IMR-90 (cell line): ENCODE data around the gene SEZ6L. TPM values are rescaled to one million over a fixed set of nuclear protein-coding genes. Genes with fewer than 3 reads are reported as not detected.

Experiments used
- ATAC-seq: fragments of 200-7000 bp; cut with Tn5 transposase; 2 replicates; pipeline ENCODE4 v1.9.1; 2020; ENCODE audit warnings: low read depth, mild to moderate bottlenecking, moderate library complexity
- BruUV-seq: library from RNA; stranded (reverse); fragments of 400-500 nt; replicated peaks from 2 replicates; lab custom pipeline; 2021; lab: Mats Ljungman, UMichigan
- CTCF ChIA-PET: fragments of 300-600 bp; formaldehyde crosslinking; extraction: SDS; loops from one replicate; lab custom pipeline; 2021; ENCODE audit warnings: antibody characterized with exemption; lab: Yijun Ruan, JAX
- POLR2A ChIA-PET: fragments of 300-600 bp; sonication (Branson Sonifier 250); formaldehyde crosslinking; loops from one replicate; lab custom pipeline; 2022; ENCODE audit warnings: antibody characterized with exemption; ENCODE audit not compliant: unreplicated experiment; lab: Charles Lee
- DNase-seq: peaks from one replicate; pipeline ENCODE4 v3.0.0; 2013
- H2AFZ ChIP-seq: replicated peaks from 2 replicates; pipeline ENCODE3; 2013; ENCODE audit warnings: low read length, mild to moderate bottlenecking; ENCODE audit not compliant: poor library complexity
- H2AK5ac ChIP-seq: 2 replicates; pipeline ENCODE4 v1.6.1; 2013; ENCODE audit warnings: low read depth, low read length, inconsistent platforms
- H2AK9ac ChIP-seq: replicated peaks from 2 replicates; pipeline ENCODE3; 2013; ENCODE audit warnings: mild to moderate bottlenecking, low read depth, low read length, moderate library complexity; ENCODE audit not compliant: poor library complexity
- H2BK120ac ChIP-seq: 2 replicates; pipeline ENCODE4 v1.6.1; 2013; ENCODE audit warnings: low read depth, low read length, inconsistent platforms
- H2BK15ac ChIP-seq: 3 replicates; pipeline ENCODE4 v1.6.1; 2013; ENCODE audit warnings: low read depth, low read length, inconsistent platforms
- H2BK20ac ChIP-seq: 2 replicates; pipeline ENCODE4 v1.6.1; 2013; ENCODE audit warnings: low read depth, mild to moderate bottlenecking, inconsistent platforms, low read length, moderate library complexity
- H2BK5ac ChIP-seq: 2 replicates; pipeline ENCODE4 v1.6.1; 2013; ENCODE audit warnings: mild to moderate bottlenecking, low read depth, low read length, inconsistent platforms; ENCODE audit not compliant: poor library complexity, severe bottlenecking
- H3K14ac ChIP-seq: replicated peaks from 2 replicates; pipeline ENCODE4 v1.6.1; 2013; ENCODE audit warnings: low read depth, low read length, inconsistent platforms
- H3K18ac ChIP-seq: 2 replicates; pipeline ENCODE4 v1.6.1; 2013; ENCODE audit warnings: low read depth, low read length, control low read depth
- H3K23ac ChIP-seq: 2 replicates; pipeline ENCODE4 v1.6.1; 2013; ENCODE audit warnings: low read depth, low read length, inconsistent platforms
- H3K27ac ChIP-seq: 2 replicates; pipeline ENCODE4 v1.5.1; 2013; ENCODE audit warnings: mild to moderate bottlenecking, control low read depth, low read length; ENCODE audit not compliant: insufficient read depth
- H3K27me3 ChIP-seq: 2 replicates; pipeline ENCODE4 v1.6.1; 2013; ENCODE audit warnings: low read length; ENCODE audit not compliant: control insufficient read depth, insufficient read depth
- H3K36me3 ChIP-seq: 2 replicates; pipeline ENCODE4 v1.6.1; 2013; ENCODE audit warnings: low read length, mixed read lengths; ENCODE audit not compliant: control insufficient read depth, insufficient read depth
- H3K4ac ChIP-seq: 2 replicates; pipeline ENCODE4 v1.6.1; 2013; ENCODE audit warnings: low read depth, low read length, inconsistent platforms
- H3K4me1 ChIP-seq: 2 replicates; pipeline ENCODE4 v1.6.1; 2013; ENCODE audit warnings: low read length, mixed read lengths; ENCODE audit not compliant: control insufficient read depth, insufficient read depth
- H3K4me2 ChIP-seq: 2 replicates; pipeline ENCODE4 v1.6.1; 2013; ENCODE audit warnings: low read depth, mild to moderate bottlenecking, control low read depth, low read length, moderate library complexity
- H3K4me3 ChIP-seq: 2 replicates; pipeline ENCODE4 v1.5.1; 2013; ENCODE audit warnings: low read depth, mild to moderate bottlenecking, control low read depth, low read length, moderate library complexity; ENCODE audit not compliant: insufficient read depth
- H3K56ac ChIP-seq: 2 replicates; pipeline ENCODE4 v1.6.1; 2013; ENCODE audit warnings: low read length, inconsistent platforms; ENCODE audit not compliant: insufficient read depth; ENCODE audit errors: extremely low read depth
- H3K79me1 ChIP-seq, 2 experiments: 2 replicates each; pipeline ENCODE4 v1.6.1; 2013; ENCODE audit warnings: low read length in 2 of 2, inconsistent platforms in 1 of 2, low read depth in 1 of 2
- H3K9ac ChIP-seq: 2 replicates; pipeline ENCODE4 v1.6.1; 2013; ENCODE audit warnings: low read depth, low read length, control low read depth
- H3K9me1 ChIP-seq: 2 replicates; pipeline ENCODE4 v1.6.1; 2013; ENCODE audit warnings: low read length, inconsistent platforms; ENCODE audit not compliant: insufficient read depth
- H3K9me3 ChIP-seq: 2 replicates; pipeline ENCODE4 v1.6.1; 2013; ENCODE audit warnings: low read length; ENCODE audit not compliant: control insufficient read depth, insufficient read depth
- H4K20me1 ChIP-seq: 2 replicates; pipeline ENCODE4 v1.6.1; 2013; ENCODE audit warnings: low read length, inconsistent platforms; ENCODE audit not compliant: insufficient read depth
- H4K5ac ChIP-seq: 2 replicates; pipeline ENCODE4 v1.6.1; 2013; ENCODE audit warnings: mild to moderate bottlenecking, low read depth, low read length, control low read depth
- H4K8ac ChIP-seq, 2 experiments: 2 replicates each; pipeline ENCODE4 v1.6.1; 2013; ENCODE audit warnings: low read depth in 2 of 2, low read length in 2 of 2, control low read depth in 1 of 2, inconsistent platforms in 1 of 2
- H4K91ac ChIP-seq: 2 replicates; pipeline ENCODE4 v1.6.1; 2013; ENCODE audit warnings: low read depth, low read length, inconsistent platforms; ENCODE audit not compliant: insufficient read depth
- CEBPB ChIP-seq: IDR thresholded peaks from 2 replicates; pipeline ENCODE4 v1.6.1; 2012; ENCODE audit warnings: low read depth, low read length, improper control_type of control experiment
- RFX5 ChIP-seq: IDR thresholded peaks from 2 replicates; pipeline ENCODE4 v1.8.0; 2012; ENCODE audit warnings: low read depth, mild to moderate bottlenecking, low read length, moderate library complexity
- WGBS, 2 experiments: methylation state at CpG; one replicate each; pipeline versions ENCODE4 v1.1.5 to v1.1.7; 2013; ENCODE audit warnings: missing lambda C conversion rate in 2 of 2; ENCODE audit not compliant: insufficient read length in 1 of 2; ENCODE audit errors: extremely low coverage in 2 of 2; 5-methylcytosine and 5-hydroxymethylcytosine counted together
- dilution Hi-C: fragments of 300-500 bp; cut with HindIII; formaldehyde crosslinking; loops from one replicate; pipeline ENCODE4 v1.14.3; 2018; ENCODE audit warnings: low sequenced_read_pairs; ENCODE audit not compliant: unreplicated experiment
- in situ Hi-C: fragments of 300-500 bp; cut with MboI; formaldehyde crosslinking; loops from 3 replicates; pipeline ENCODE4 v1.14.3; 2019; ENCODE audit warnings: low sequenced_read_pairs, inconsistent platforms, mixed read lengths
- intact Hi-C: fragments of 100-400 bp; cut with micrococcal nuclease; formaldehyde crosslinking; loops from 2 replicates; pipeline ENCODE4 v1.10.0; 2022
- microRNA-seq, 2 experiments: library from miRNA; stranded (forward) in 1 of 2; unstranded in 1 of 2; fragments of 10-50 nt in 1 of 2; fragments of <30 nt in 1 of 2; gene quantifications in 1 of 2; microRNA quantifications in 1 of 2; one replicate each; pipeline versions ENCODE3 to v1.1.0; 2013 to 2020; ENCODE audit not compliant: insufficient read depth in 1 of 2, insufficient read length in 1 of 2, unreplicated experiment in 1 of 2
- polyA plus RNA-seq, 3 experiments: library from polyadenylated mRNA; depleted of rRNA; stranded (reverse); fragments of >200 nt; gene quantifications; 2 replicates each; pipeline ENCODE4 v1.2.3, GENCODE V29; 2012; ENCODE audit warnings: low replicate concordance in 1 of 3
- small RNA-seq, 5 experiments: library from RNA; depleted of rRNA; stranded (forward); fragments of <200 nt; gene quantifications; one replicate each; pipeline ENCODE3, GENCODE V24; 2012
- total RNA-seq: library from RNA; depleted of rRNA; stranded (reverse); fragments of >200 nt; gene quantifications from 2 replicates; pipeline ENCODE4 v1.2.3, GENCODE V29; 2012

SEZ6L gene
- total and polyA plus RNA-seq, 2 of the 4 experiments (the other 2 are of a cell fraction): not detected

- no peak for TF ChIP-seq CEBPB
Measured at GRCh38 chr22:26431261-26431995, 262.2 kb downstream of the SEZ6L start (continued).

GRCh38 chr22:26432619-26433311 is 263.5 kb downstream of the SEZ6L start:
- ATAC-seq (no peak), DNase-seq (no peak)
- no peak overlapping the region for H3K4me2 ChIP-seq
- H3K14ac ChIP-seq: no peak overlapping the region
- ChIA-PET POLR2A (no interaction called here), CTCF (no interaction called here)
- no peak overlapping the region for H3K4ac ChIP-seq
- no peak overlapping the region for H4K8ac ChIP-seq
- no peak overlapping the region for H2BK120ac ChIP-seq
- H2BK15ac ChIP-seq: no peak overlapping the region
- no peak overlapping the region for H3K23ac ChIP-seq
- H3K18ac ChIP-seq: no peak overlapping the region
- H3K4me3 ChIP-seq: no peak overlapping the region
- no peak overlapping the region for H2AK9ac ChIP-seq
- WGBS, 2 experiments: no CpG with 5 or more reads among the region's 3 CpGs
- no peaks in the 10 kb centered on the region for H4K20me1 ChIP-seq
- no peak overlapping the region for H3K56ac ChIP-seq
- 0 out of 2 replicates have a peak, but pooled peaks cover 2% of the 10 kb centered on the region for H3K4me1 ChIP-seq
- intact Hi-C loops: no loop called here
- H3K79me1 ChIP-seq: no peaks in the 10 kb centered on the region
- no peak overlapping the region for H2BK5ac ChIP-seq
- dilution Hi-C loops: no loop called here
- no peak for TF ChIP-seq RFX5
- H3K36me3 ChIP-seq: no peaks in the 10 kb centered on the region; the same call in 1 of the 2 replicates
- H2BK20ac ChIP-seq: no peak overlapping the region
- H4K91ac ChIP-seq: no peak overlapping the region
- H3K27ac ChIP-seq: no peak overlapping the region
- in situ Hi-C loops: no loop called here
- BruUV-seq: no TSS peak
- H2AFZ ChIP-seq: no peak overlapping the region
- H2AK5ac ChIP-seq: no peak overlapping the region
- no peaks in the 10 kb centered on the region for H3K9me3 ChIP-seq
- H3K27me3 ChIP-seq: peaks cover 14% of the 10 kb centered on the region; the same call in 1 of the 2 replicates
- H3K9me1 ChIP-seq: 0 out of 2 replicates have a peak, but pooled peaks cover 6% of the 10 kb centered on the region
- H3K9ac ChIP-seq: no peak overlapping the region
- H4K5ac ChIP-seq: no peak overlapping the region

Small RNA genes lying within 50 kb of the gene (microRNA-seq; reads per million reads assigned to microRNA genes)
- gene RNA5SP495 (ENCODE audit: insufficient read depth, insufficient read length): not detected

Small RNA genes lying within 50 kb of the gene (small RNA-seq; reads per million reads assigned to genes)
- gene RNA5SP495: 0 to 12.0 (median 0) reads per million in 5 experiments
